VCaP (cell line): Measurements from ENCODE around the gene TMEM117.

Source experiments
- H3K27ac ChIP-seq: fragments of 450-650 bp; 2 replicates; pipeline ENCODE4 v1.5.1; 2017
- TF ChIP-seq, protein P1 (sequence below): fragments of 450-650 bp; conservative IDR thresholded peaks from 2 replicates; pipeline ENCODE4 v1.5.1; 2017; ENCODE audit warnings: mild to moderate bottlenecking, moderate library complexity

TMEM117 gene

GRCh38 chr12:43912859-43913258 is 77.0 kb downstream of the TMEM117 start:
- TF ChIP-seq, protein P1, sequence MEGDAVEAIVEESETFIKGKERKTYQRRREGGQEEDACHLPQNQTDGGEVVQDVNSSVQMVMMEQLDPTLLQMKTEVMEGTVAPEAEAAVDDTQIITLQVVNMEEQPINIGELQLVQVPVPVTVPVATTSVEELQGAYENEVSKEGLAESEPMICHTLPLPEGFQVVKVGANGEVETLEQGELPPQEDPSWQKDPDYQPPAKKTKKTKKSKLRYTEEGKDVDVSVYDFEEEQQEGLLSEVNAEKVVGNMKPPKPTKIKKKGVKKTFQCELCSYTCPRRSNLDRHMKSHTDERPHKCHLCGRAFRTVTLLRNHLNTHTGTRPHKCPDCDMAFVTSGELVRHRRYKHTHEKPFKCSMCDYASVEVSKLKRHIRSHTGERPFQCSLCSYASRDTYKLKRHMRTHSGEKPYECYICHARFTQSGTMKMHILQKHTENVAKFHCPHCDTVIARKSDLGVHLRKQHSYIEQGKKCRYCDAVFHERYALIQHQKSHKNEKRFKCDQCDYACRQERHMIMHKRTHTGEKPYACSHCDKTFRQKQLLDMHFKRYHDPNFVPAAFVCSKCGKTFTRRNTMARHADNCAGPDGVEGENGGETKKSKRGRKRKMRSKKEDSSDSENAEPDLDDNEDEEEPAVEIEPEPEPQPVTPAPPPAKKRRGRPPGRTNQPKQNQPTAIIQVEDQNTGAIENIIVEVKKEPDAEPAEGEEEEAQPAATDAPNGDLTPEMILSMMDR: no peak
- no peak overlapping the region for H3K27ac ChIP-seq

DNA sequence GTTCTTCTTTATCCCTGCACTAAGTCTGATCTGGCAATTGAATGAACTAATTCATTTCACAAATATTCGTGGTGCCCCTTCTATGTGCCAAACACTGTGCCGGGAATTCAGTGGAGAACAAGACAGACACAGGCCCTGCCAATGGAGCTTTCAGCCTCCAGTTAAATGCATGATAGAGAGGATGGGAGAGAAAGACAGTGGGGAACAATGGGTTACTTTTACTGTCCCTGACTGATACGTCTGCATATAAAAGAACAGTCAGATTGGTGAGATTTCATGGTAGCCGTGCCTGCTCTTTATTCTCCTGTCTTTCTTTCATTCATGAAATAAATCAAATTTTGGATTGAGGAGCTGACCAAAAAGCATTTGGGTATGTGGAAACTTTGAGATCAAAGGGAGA is 78.5 kb downstream of the TMEM117 start:
- TF ChIP-seq, protein P1: no peak
- no peak overlapping the region for H3K27ac ChIP-seq

GRCh38 chr12:43914923-43915468 is 79.1 kb downstream of the TMEM117 start:
- TF ChIP-seq, protein P1: peak; percentile 61
- H3K27ac ChIP-seq: no peak overlapping the region

- TF ChIP-seq, protein P1: no peak
Observed at GRCh38 chr12:43917896-43918295, 82.0 kb downstream of the TMEM117 start.

DNA sequence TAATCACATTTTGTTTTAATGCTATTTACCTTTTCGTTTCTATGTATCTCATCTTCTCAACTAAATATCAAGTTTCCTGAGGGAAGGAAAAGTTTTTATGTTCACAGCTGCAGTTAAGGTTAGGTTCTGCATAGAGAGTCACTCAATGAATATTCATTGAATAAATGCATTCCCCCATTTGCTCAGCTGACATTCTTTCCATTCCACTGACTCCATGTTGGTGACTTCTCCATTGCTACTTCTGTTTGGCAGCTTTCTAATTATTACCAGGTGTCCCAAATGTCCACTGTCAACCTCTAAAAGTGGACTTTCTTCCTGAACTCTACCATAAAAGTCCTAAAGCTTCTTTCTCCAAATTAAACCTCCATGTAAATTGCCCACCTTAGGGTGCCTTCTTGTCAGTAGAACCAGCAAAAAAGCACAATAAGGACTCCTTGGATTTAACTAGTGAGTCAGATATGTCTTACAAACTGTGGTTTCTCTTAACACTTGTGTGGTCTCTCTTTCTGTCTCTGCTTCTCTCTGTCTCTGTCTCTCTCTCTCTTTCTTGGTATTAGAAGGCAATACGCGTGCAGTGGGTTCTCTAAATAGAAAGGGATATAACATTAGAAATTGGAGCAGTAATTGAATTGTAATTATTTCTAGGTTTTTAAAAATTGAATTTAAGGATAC is 85.9 kb downstream of the TMEM117 start:
- TF ChIP-seq, protein P1: no peak
- no peak overlapping the region for H3K27ac ChIP-seq

More at GRCh38 chr12:43917896-43918295, 82.0 kb downstream of the TMEM117 start:
- no peak overlapping the region for H3K27ac ChIP-seq

DNA sequence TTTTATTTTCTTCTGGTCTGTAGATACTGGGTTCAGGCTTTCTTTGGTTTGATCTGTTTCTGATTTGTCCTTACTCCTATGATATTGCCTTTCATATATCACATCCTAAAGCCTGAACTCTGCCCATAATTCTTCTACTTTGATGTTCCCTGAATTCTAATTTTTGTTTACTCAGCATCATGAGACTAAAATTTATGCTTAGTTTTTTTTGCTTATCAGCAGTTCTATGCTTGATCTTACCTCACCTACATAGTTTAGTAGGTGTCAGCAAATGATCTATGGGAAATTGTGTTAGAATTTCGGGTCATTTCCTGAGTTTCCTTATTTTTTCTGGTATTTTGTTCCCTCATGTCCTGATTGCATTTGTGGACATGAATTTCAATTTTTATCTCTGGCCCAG is 94.2 kb downstream of the TMEM117 start:
- TF ChIP-seq, protein P1: no peak
- H3K27ac ChIP-seq: no peak overlapping the region

DNA sequence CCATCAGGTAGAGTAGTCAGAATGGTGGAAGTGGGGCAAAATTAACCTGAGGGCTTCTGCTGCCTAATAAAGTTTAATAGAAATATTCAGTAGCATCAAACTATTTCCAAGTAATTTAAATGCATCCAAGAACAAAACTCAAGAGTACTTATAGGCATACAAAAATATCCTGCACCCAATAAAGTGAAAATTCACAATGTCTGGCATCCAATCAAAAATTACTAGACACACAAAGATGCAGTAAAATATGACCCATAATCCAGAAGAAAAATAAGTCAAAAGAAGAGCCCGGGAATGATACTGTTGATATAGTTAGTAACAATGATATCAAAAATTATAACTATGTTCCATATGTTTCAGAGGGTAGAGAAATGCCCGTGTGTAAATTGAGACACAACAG is 95.3 kb downstream of the TMEM117 start:
- TF ChIP-seq, protein P1: no peak
- H3K27ac ChIP-seq: no peak overlapping the region
